Kidney capillary endothelial cell (primary cell): ENCODE data around the gene ABCA1.
"Not testable (repeated sequence)": the region's sequence is repeated elsewhere in the genome, so short reads cannot be mapped to it uniquely, and the experiment has no call there.

Source experiments
- DNase-seq: peaks from one replicate; pipeline ENCODE4 v3.0.0-alpha.2; 2018; ENCODE audit warnings: low spot score

The ABCA1 gene, protein sequence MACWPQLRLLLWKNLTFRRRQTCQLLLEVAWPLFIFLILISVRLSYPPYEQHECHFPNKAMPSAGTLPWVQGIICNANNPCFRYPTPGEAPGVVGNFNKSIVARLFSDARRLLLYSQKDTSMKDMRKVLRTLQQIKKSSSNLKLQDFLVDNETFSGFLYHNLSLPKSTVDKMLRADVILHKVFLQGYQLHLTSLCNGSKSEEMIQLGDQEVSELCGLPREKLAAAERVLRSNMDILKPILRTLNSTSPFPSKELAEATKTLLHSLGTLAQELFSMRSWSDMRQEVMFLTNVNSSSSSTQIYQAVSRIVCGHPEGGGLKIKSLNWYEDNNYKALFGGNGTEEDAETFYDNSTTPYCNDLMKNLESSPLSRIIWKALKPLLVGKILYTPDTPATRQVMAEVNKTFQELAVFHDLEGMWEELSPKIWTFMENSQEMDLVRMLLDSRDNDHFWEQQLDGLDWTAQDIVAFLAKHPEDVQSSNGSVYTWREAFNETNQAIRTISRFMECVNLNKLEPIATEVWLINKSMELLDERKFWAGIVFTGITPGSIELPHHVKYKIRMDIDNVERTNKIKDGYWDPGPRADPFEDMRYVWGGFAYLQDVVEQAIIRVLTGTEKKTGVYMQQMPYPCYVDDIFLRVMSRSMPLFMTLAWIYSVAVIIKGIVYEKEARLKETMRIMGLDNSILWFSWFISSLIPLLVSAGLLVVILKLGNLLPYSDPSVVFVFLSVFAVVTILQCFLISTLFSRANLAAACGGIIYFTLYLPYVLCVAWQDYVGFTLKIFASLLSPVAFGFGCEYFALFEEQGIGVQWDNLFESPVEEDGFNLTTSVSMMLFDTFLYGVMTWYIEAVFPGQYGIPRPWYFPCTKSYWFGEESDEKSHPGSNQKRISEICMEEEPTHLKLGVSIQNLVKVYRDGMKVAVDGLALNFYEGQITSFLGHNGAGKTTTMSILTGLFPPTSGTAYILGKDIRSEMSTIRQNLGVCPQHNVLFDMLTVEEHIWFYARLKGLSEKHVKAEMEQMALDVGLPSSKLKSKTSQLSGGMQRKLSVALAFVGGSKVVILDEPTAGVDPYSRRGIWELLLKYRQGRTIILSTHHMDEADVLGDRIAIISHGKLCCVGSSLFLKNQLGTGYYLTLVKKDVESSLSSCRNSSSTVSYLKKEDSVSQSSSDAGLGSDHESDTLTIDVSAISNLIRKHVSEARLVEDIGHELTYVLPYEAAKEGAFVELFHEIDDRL (N-terminal part only)

DNA sequence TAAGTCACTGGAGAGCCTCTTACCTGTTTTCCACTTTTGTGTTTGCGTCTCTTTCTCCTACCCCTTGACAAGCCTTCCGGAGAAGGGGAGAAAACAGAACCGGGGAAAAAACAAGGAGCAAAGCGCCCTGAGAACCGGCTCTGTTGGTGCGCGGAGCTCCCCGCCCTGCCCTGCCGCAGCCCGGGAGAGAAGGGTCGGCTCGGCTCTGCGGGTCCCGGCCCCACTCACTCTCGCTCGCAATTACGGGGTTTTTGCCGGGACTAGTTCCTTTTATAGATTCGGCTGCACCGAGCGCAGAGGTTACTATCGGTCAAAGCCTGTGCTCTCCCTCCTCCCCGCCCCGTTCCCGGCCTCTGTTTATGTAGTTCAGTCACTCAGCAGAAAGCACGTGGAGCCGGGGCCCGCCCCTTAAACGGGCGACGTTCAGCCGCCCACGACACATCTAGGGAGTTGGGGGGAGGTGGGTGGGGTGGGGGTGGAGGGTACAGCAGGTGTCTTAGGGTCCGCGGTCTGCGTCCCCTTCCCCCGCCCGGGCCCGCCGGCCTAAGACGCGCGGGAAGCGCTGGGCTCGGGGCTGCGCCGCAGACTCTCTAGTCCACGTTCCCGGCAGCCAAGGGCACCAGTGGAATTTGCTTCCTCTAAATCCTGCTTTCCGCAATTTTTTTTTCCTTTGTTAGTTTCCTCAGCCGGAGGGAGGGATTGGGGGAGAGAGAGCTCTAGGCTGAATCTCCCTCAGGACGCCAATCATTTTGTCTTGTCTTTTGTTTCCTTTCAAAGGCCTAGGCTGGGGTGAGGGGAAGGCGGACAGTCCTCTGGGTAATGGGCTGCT, at the start of gene ABCA1:
Gene ABCA1, minus strand, starts transcription at position 244 of the 829 bp plus-strand sequence. CDS start 24,476 bp downstream, outside the sequence.
- no peak for DNase-seq

DNA sequence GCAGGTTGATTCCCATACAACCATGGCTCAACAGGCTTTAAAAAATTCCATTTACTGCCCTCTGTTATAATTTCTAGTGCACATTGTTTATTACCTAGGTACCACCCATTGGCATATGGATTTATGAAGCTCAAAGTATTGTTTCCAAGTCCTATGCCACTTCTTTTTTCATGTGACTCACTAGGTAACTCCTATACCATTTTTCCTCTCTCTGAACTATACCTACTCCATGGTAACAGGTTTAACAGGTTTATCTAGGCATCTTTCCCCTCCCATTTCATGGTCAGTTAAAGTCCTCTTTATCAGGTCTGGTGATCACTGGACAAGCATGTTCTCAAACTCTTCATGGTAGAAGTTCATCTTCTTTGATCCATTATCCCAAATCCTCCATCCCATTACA, 49.6 kb upstream of the ABCA1 start:
- no peak for DNase-seq

DNA sequence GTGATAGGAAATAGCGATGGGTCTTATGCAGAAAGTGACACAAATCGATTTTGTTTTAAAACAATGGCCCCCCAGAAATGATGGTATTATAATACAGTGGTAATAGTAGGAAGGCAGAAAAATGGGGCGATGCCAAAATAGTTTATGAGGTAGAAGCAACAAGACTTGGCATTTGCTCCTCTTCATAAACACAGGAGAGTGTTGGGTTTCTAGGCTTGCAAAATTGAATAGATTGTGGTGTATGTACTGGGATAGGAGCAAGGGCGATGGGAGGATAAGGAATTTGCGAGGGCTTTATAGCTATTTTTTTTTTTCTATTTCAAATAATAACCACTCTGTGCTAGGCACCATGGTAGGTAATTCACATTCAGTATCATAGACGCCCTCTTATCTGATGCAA, 49.2 kb upstream of the ABCA1 start:
- DNase-seq, result no peak

DNA sequence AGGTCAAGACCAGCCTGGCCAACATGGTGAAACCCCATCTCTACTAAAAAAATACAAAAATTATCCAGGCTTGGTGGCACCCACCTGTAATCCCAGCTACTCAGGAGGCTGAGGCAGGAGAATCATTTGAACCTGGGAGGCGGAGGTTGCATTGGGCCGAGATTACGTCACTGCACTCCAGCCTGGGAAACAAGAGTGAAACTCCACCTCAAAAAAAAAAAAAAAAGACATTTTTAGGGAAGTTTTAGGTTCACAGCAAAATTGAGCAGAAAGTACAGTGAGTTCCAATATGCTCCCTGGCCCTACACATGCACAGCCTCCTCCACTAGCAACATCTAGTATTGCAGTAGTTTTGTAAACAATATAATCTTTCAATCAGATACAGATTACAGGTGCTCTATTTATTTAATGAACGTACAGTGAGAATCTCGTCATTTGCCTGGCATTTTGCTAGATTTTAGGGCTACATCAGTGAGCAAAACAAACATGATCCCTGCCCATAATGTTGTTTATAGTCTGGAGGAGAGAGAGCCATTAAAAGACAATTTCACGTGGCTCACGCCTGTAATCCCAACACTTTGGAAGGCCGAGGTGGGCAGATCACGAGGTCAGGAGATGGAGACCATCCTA, 48.1 kb upstream of the ABCA1 start:
- not testable (repeated sequence) for DNase-seq

DNA sequence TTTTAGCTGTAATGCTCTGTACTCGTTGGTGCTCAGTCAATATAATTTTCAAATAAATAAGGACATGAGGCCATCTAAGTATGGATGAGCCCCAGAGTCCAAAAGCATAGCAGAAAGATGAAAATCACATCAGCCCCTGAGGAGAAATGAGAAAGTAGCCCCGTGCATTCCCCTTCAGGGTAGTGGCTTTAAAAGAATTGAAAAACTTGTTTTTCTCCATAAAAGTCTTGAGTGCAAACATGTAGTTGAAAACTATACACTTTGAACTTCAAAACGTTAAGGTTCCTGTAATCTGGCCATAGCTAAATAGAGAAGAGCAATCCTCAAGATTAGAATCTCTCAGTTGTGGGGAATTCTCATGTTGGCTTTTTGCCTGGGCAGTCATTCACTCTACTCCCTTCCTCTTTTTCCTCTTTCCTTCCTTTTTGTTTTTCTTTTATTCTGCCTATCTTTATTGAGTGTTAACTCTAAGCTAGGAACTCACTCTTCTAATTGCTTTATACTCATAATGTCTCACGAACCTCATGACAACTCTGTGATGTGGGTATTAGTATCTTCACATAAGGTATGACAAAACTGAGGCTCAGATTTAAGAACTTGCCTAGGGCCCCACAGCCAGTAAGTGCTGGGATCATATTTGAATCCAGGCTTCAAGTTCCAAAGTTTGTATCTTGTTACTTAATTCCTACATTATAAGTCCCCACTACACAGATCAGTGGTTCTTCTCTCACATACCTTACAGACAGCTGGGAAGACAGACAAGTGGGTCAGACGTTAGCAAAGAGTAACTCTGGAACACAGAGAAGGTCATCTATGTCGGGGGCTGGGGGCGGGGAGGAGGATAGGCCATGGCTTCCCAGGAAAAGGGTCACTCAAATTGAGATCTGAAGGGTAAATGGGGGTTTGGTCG, 46.4 kb upstream of the ABCA1 start:
- DNase-seq, result no peak

DNA sequence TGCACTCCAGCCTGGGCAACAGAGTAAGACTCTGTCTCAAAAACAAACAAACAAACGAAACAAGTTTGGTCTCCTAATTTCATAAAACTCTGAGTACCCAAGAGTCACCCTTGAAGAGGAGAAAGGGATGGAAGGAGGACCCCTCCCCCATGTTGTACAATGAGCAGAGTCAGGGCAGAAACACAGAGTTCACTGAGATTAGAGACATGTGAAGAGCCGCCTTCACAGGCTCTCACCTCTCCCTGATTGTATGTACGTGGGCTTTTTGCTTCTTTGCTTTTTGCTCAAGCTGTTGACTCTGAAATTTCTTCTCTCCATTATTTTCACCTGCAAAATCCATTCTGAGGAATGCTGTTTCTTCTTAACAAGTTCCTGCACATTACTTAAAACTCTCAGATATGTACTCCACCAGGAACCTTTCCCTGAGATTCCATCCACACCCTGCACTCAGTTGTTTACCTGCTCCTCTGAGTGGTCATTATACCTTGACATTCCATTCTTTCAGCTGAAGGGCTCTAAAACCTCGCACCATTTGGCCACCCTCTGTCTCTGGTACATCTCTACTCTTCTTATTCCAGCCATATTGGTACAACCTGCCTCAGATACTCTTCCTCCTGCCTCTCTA, 44.4 kb upstream of the ABCA1 start:
- DNase-seq, result no peak

DNA sequence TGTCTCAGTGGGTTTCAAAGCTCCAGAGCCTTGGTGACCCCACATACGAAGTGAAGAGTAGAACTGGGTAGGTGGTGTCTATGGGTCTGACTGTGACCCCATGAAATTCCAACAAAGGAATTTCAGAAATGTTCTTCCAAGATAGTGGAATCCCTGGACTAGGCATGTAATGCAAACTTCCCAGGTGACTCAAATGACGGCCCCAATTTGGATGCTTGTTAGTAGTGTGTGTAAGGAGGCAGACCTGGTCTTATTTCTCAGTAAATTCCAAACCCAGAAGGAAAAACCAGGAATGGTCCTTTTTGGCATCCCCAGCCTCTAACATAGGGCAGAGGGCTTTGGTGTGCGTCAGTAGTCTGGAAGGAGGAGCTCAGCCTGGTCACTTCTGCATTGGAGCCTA, 43.6 kb upstream of the ABCA1 start:
- no peak for DNase-seq

DNA sequence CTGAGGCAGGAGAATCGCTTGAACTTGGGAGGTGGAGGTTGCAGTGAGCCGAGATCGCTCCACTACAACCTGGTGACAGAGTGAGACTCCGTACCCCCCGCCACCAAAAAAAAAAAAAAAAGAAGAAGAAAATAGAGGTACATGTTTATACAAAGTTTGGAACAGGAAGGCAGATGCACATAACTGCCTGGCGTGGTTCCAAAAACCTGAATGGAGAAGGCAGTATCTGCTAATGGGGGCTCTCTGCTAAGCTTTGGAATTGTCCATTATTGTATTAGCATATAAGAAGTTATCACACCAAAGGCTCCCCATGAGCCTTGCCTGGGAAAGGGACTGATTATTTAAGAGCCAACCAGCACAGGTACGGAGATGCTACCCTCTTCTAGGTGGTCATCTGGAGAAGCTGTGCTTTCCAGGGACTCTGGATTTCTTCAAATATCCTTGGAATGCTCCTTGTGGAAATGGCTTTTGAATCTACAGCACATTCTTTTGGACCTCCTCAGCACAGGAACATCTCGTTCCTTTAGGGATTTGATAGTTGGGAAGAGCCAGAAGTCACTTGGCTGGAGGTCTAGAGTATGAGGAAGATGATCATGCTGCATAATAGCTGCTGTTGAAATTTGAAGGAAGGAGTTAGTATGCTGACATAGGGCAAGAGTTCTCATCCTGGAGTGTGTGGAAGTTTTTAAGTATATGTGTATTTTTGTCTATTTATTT, 42.5 kb upstream of the ABCA1 start:
- DNase-seq, result no peak

DNA sequence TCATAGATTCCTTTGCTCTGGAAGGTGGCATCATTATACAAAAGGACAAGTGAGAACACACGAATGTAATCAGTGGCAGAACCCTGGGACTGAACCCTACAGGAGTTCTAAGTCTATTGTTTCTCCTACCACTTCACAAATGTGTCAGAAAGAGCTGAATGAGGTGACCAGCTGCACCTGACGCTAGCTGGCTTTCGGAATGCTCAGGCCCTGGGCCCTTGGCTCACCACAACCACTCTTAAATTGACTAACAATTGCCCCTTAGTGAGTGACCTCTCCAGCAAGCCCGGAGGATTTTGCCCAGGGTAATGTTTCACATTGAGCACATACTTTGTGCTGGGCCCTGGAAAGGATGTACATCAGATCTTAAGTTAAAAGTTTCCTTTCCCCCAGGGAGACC, 41.2 kb upstream of the ABCA1 start:
- no peak for DNase-seq

DNA sequence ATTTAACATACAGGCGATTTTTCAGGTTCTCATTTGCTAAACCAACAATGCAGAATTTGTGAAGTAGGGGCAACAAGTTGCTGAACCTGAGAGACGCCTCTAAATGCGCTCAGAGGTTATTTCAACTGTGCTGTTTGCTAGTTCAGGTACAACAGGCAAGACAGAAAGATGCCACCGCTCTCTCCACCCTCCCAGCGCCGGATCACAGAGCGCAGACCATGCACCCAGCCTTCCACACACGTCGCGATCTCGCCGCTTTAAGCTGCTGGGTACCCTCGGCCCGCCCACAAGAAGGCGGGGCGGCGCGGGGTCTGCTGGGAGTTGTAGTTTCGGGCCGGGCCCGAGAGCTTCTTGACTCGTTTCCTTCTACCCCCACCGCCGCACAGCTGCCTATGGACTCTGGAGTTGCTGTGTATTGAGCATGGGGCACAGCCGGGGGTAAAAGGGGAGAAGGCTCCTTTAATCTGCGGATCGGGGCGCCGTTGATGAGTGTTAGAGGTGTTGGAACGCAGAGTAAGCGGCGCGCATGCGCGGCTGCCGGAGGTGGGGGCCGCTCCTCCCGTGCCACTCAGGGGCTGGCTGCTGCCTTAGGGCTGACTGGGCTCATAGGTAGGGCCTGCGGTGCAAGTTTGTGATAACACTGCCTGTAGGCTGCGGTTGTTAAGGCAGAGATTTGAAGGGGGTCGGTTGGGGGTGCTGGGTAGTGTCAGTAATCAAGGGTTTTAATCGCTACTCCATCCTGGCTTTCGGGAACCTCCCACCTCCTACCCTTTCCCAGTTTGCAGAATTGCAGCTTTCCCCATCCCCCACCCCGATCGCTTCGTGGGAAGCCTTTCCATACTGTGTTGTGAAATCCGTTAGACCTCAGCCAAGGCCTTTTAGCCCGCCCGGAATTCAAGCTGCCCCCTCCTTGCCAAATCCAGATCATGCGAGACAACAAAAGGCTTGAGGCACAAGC, 40.3 kb upstream of the ABCA1 start:
- peak; percentile 71 for DNase-seq

DNA sequence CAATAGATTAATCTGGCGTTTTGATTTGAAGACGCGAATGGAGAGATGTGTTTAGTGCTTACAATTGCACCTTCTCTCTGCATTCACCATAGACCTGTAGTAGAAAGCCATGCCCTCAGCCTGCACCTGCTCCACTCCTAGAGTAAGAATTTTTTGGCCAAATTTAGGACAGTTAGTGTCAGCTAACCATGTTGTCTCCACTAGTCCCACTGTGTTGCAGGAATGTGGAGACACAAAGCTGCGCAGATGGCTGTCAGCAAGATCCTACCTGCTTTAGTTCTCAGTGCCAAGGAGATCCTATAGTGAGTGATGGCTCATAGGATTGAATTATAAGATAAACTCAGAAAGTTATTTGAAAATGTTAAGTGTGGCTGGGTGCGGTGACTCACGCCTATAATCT, 35.1 kb upstream of the ABCA1 start:
- no peak for DNase-seq

DNA sequence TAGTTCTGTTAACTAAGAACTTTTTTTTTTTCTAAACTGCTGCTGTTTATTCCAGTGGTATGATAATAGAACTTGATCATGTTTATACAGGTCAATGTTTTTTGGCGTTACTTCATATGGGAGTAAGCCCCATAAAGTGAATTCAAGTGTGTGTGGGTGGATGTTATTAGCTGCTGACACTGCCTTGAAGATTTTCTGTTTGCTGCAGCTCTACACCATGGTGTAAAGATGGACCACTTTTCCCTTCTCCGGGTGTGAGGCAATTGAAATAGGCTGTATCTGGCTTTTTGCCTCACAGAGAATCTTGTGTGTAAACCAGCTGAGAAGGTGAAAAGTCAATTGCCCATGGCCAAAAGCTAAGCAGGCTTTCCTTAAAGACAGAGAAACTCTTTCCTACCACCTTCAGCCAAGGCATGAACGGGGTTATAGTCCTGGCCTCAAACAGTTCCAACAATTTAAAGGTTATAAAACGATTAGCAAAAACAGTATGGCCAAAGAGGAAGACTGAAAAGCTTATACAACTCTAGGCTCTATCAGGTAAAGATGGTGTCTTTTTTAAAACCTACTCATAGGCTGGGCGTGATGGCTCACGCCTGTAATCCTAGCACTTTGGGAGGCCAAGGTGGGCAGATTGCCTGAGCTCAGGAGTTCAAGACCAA, 33.9 kb upstream of the ABCA1 start:
- DNase-seq, result no peak

DNA sequence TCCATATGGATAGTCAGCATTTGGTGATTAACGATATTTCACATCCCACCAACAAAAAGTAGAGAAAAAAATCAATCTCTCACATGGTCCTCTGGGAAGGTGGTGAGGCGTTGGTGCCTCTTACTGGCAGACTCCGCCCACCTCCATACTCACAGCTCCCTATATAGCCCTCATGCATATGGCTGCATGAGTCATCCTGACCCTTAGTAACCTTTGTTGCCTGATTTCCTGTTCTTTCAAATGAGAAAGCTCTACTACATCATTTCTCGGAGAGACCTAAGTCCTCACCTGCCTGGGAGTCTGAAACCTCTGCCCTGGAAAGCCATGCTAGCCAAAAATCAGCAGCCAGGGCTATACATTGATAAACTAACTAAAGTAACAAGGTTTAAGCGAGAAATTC, 33.3 kb upstream of the ABCA1 start:
- DNase-seq, result peak; percentile 76

DNA sequence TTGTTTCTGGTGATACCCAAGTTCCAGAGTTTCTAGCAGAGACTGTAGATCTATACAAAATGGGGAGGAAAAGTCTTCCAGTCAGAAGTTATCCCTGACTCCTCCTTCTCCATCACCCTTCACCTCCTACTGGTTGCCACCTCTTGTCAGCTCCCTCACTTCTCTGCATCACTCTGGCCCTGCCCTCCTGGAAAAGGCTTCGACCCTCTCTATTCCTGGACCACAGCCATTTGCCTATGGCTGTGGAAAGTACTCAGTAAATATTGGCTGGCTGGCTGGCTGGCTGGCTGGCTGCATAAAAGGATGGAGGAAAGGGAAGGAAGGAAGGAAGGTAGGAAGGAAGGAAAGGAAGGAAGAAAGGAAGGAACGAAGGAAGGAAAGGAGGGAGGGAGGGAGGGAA, 32.7 kb upstream of the ABCA1 start:
- no peak for DNase-seq

DNA sequence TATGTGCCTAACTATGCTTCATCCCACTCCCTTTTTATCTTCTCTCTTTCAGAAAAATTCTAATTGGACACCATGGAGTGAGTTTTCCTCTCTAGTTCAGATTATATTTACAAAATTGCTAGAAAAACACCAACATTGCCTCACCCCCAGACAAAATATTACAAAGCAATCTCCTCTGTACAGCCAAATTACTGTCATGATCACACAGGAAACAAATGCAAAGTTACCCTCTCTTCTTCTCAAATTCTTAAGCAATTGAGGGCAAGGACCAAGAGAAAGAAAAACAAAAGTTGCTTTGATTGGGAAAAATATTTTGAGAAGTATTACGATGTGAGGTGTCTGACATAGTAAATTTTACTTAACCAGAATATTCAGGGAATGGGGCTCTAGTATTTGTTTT, 30.8 kb upstream of the ABCA1 start:
- DNase-seq, result no peak

DNA sequence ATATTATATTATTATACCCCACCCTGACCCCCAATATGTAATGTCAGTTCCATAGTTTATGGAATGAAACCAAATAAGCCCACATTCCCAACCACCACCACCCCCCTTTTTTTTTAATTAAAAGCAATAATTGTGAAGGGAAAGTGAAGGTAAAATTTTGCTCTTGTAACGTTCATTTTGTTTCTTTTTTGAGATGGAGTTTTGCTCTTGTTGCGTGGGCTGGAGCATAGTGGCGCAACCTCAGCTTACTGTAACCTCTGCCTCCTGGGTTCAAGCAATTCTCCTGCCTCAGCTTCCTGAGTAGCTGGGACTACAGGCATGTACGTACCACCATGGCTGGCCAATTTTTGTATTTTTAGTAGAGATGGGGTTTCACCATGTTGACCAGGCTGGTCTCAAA, 30.1 kb upstream of the ABCA1 start:
- DNase-seq, result not testable (repeated sequence)

DNA sequence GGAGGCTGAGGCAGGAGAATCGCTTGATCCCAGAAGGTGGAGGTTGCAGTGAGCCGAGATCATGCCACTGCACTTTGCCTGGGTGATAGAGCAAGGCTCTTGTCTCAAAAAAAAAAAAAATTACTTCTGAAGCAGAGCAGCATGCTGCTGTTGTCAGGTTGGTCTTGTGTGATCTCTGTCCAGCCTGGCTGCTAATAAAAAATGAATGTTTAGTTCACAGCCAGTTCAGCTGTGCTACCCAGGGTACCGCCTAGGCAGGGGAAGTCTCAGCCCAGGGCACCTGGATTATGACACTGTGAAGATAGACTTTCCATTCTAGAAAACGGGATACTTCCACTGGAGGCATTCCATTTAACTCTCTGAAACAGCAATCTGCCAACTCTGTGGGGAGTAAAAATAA, 23.5 kb upstream of the ABCA1 start:
- DNase-seq, result no peak
